SIG-M5 treated with dmso at 0.1 percent for 504 hours (cell line): Measurements from ENCODE around the gene SEM1.
"Not testable (repeated sequence)": the region's sequence is repeated elsewhere in the genome, so short reads cannot be mapped to it uniquely, and the experiment has no call there.

Experiments
- DNase-seq: peaks from one replicate; lab custom pipeline; 2025; ENCODE audit not compliant: unreplicated experiment; lab: John Stamatoyannopoulos, UW

Gene SEM1

DNA sequence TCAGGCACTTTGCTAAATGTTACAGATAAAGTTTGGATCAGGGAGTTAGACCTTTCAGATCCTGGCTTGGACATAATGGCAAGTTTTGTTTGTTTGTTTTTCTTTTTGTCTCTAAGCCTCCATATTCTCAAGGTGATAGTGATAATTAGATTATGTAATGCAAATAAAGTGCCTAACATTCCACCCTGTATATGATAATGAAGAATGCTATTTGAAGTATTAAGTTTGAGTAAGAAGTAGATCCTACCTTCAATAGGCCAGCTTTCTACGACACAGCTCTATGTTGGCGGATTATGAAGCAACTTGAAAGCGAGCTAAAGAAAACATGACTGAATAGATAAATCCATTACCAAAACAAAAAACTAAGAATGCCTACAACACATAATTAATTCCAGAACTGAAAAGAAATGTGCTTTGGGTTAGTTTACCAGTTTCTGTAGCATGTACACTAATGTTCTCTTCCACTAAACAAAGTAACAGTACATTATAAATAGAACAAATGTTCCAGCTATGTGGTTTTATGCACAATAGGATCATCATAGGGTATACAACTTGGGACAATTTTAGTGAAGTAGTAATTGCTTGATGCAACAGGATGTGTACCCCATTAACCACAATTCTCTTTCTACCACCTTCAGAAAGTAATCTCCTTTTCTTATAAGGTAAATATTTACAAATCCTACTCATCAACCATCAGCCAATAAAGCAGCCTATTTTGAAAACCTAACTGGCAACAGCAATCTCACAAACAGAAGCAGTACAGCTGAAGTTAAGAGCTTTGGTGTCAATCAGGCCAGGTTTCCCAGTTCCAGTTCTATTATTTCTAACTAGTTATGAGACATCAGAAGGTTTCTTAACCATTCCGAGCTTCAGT is 1.5 kb downstream of the SEM1 start:
- DNase-seq = no peak

DNA sequence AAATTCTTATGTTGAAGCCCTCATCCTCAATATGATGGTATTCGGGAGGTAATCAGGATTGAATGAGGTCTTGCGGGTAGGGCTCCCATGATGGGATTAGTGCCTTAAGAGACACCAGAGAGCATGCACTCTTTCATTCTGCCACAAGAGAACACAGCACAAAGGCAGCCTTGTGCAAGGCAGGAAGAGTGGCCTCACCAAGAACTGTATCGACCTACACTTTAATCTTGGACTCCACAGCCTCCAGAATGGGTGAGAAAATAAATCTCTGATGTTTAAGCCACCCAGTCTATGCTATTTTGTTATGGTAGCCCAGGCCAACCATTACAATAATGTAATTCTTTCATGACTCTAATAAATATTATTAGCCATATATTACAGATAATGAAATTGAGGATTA is 8.4 kb downstream of the SEM1 start:
- DNase-seq = no peak

DNA sequence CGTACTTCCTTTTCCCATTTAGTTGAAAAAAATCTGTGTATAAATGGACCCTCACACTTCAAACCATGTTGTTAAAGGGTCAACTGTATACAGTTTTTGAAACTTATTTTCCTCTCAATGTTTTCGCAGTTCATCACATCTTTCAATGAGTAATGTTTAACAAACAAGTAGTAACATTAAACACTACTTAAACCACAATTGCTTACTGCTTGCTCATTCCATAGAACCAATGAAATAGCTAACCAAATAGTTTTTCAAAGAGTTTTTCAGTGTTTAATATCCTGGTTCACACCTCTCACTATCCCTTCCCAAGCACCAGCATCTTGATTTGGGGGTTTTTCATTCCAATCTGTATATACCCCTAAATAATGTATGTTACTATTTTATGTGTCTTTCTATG is 9.1 kb downstream of the SEM1 start:
- no peak for DNase-seq

DNA sequence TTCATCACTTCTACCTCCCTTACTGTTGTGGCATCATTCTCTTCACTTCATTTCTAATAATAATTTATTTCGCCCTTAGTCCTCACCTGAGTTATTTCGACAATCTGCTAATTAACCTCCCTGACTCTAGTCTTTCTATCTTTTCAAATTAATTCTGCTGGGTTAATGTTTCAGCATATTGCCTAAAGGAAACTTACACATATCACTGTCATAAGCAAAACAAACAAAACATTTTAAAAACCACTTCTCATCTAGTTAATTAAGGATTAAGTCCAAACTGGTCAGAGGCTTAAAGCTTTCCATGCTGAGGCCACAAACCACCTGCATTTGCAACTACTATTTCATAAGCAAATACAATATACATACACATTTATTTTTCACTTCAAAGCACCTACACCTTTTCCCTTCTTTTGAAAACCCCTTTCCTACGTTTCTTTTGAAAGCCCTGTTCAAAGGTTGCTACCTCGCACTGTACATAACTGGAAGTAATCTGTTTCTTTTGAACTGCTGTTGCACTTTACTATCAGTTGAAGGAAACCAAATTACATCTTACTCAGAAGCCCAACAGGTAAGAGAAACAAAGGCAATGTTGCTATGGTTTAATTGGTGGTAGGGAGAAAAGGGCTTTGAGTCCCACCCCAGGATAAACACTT is 10.3 kb downstream of the SEM1 start:
- DNase-seq = no peak

DNA sequence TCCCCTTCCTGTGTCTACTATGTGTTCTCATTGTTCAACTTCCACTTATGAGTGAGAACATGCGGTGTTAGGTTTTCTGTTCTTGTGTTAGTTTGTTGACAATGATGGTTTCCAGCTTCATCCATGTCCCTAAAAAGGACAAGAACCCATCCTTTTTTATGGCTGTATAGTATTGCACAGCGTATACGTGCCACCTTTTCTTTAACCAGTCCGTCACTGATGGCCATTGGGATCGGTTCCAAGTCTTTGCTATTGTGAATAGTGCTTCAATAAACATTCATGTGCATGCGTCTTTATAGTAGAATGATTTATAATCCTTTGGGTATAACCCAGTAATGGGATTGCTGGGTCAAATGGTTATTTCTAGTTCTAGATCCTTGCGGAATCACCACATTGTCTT is 11.2 kb downstream of the SEM1 start:
- DNase-seq = not testable (repeated sequence)

GRCh38 chr7:96697822-96698221 is 11.8 kb downstream of the SEM1 start:
- no peak for DNase-seq

GRCh38 chr7:96695581-96695980 is 14.1 kb downstream of the SEM1 start:
- no peak for DNase-seq

GRCh38 chr7:96694082-96694481 is 15.6 kb downstream of the SEM1 start:
- no peak for DNase-seq

DNA sequence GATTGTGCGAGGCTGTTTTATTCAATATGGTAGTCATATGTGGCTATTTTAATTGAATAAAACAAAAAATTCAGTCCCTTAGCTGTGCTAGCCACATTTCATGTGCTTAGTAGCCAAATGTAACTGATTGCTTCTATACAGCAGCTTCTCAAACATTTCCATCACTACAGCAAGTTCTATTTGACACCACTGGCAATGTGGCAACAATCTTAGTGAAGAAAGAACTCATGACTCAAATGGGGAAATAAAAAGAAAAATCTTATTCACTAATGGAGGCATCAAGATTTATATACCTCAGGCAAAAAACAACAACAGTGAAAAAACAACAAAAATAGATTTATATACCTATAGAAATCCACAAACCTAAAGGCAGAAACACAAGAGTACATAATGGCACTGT is 17.9 kb downstream of the SEM1 start:
- no peak for DNase-seq

- no peak for DNase-seq
Observed at GRCh38 chr7:96689414-96689813, 20.2 kb downstream of the SEM1 start.

- DNase-seq = no peak
Observed at GRCh38 chr7:96686305-96686704, 23.3 kb downstream of the SEM1 start.

GRCh38 chr7:96685755-96686154 is 23.9 kb downstream of the SEM1 start:
- DNase-seq = no peak

DNA sequence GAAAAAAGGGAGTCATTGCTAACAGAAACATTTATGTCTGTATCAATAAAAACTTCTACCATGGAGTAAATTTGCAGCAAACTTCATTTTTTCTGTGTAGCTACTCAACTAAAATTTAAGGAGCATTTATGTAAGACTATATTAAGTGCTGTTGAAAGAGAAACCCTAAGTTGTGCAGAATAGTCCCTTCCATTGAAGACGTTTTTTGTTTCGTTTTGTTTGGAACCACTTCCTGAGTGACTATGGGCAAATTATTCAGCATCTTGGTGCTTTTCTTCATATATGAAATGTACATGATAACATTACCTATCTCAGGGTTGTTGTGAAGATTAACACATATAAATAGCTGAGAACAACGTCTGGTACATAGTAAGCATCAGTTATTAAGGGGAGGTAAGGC is 24.3 kb downstream of the SEM1 start:
- no peak for DNase-seq

DNA sequence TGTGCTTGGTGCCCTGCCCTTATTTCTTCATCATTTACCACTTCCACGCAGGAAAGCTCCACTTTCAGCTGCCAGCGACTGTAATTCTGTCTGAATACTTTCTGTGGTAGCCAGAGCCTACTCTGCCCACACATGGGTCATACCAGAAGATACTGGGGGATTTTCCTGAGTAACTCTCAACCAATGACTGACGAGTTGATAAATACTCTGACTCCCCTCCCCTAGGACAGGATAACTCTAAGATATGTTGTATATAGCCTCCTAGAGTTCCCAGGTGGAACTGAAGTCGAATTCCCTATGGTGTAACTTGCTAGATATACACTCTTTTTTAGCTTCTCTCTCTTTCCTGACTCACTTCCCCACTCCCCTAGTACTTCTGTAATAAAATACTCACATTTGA is 29.8 kb downstream of the SEM1 start:
- DNase-seq = no peak

- DNase-seq = no peak
Observed at GRCh38 chr7:96676919-96677318, 32.7 kb downstream of the SEM1 start.

GRCh38 chr7:96675548-96675947 is 34.1 kb downstream of the SEM1 start:
- no peak for DNase-seq

DNA sequence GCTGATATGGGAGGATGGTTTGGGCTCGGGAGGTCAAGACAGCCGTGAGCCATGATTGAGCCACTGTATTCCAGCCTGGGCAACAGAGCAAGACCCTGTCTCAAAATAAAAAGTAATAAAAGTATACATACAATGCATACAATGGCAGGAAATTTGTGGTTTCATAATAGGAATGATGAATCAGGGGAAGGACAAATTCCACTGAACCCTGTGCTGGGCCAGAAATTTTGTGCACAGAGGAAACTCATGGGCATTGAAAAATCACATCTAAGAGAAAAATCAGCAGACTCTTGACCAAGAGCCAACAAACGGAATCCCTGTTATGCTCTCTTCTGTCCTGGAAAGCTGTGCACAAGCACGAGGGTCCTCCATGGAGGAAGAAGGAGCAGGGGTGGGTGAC is 35.1 kb downstream of the SEM1 start:
- DNase-seq = no peak

GRCh38 chr7:96671854-96672253 is 37.8 kb downstream of the SEM1 start:
- DNase-seq = no peak

- no peak for DNase-seq
Observed at GRCh38 chr7:96670338-96671289, 39.0 kb downstream of the SEM1 start.

DNA sequence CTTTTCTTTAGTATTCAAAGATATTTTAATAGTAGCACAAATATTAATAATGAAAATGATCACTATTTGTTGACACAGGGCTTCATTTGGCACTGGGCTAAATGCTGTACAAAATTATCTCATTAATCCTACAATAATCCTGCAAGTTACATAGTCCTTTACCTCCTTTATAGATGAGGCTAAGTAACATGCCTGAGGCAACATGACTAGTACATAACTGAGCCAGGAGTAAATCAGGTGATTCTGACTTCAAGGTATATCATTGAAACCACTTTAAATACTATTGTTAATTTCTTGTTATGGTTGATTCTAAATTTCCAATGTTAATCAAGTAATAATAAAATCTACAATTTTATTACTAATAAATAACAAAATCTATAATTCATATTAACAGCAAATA is 39.8 kb downstream of the SEM1 start:
- DNase-seq = no peak

- no peak for DNase-seq
Observed at GRCh38 chr7:96667026-96667425, 42.6 kb downstream of the SEM1 start.

GRCh38 chr7:96665689-96666088 is 44.0 kb downstream of the SEM1 start:
- DNase-seq = no peak
